HAP-1 (cell line): ENCODE results near the gene STIP1.
"Not testable (repeated sequence)": the region's sequence is repeated elsewhere in the genome, so short reads cannot be mapped to it uniquely, and the experiment has no call there.

ENCODE experiments used
- DNase-seq, 2 experiments: peaks; one replicate each; pipeline ENCODE4 v3.0.0-alpha.2; 2016 to 2020; ENCODE audit warnings: low spot score in 2 of 2
- H3K27me3 ChIP-seq: fragments of 250-450 bp; sonication (Bioruptor Pico); 2 replicates; pipeline ENCODE4 v1.5.1; 2020; ENCODE audit warnings: low read depth, mild to moderate bottlenecking, moderate library complexity
- H3K36me3 ChIP-seq: fragments of 250-450 bp; sonication (Bioruptor Pico); replicated peaks from 2 replicates; pipeline ENCODE4 v1.5.1; 2020; ENCODE audit warnings: mild to moderate bottlenecking
- H3K4me1 ChIP-seq: fragments of 250-450 bp; sonication (Bioruptor Pico); 2 replicates; pipeline ENCODE4 v1.5.1; 2020; ENCODE audit warnings: mild to moderate bottlenecking
- H3K4me3 ChIP-seq: fragments of 250-450 bp; sonication (Bioruptor Pico); 2 replicates; pipeline ENCODE4 v1.5.1; 2020; ENCODE audit warnings: mild to moderate bottlenecking, moderate library complexity
- H3K9me3 ChIP-seq: fragments of 250-450 bp; sonication (Bioruptor Pico); 2 replicates; pipeline ENCODE4 v1.5.1; 2020; ENCODE audit warnings: mild to moderate bottlenecking, moderate library complexity
- in situ Hi-C: fragments of 300-500 bp; cut with MboI; formaldehyde crosslinking; loops from 3 replicates; pipeline ENCODE4 v1.14.3; 2020; ENCODE audit warnings: low sequenced_read_pairs, inconsistent platforms, mixed read lengths

STIP1 gene

DNA sequence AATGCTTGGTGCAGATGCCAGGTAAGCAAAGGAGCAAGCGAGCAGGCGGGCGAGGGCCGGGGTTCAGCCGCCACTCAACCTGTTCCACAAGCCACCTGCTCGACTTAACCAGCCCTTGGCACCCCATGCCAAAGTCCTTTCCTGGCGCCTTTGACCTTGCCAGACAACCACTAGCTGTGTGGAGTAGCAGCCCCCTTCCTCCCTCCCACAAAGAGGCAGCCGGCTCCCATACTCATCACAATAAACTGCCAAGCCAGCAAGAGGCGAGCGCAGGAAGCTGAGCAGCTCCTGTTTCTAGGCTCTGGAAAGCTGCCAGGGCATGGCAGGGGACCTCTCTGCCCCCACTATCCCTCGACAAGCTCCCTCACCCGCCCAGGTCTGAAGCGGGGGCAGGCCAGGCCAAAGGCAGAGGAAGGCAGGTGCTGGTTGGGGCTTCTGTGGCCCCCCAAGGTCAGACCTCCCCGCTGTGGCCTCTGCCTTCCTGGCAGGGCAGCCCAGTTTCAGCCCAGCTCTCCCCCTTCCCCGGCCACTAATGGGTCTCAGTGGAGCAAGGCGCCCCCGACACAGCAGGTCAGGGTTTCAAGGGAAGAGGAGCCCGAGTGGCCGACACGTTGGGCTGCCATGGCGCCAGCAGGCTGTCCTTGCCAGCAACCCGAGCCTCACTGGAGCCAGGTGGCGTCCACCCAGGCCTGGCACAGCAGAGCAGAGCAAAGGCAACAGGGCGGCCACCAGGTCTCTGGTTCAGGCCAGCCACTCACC, 35.3 kb upstream of the STIP1 start:
- no peak overlapping the region for H3K4me3 ChIP-seq
- no peaks in the 10 kb centered on the region for H3K9me3 ChIP-seq
- no peaks in the 10 kb centered on the region for H3K27me3 ChIP-seq
- DNase-seq: no peak
- H3K36me3 ChIP-seq: peaks cover 7% of the 10 kb centered on the region
- peaks cover 8% of the 10 kb centered on the region; the same call in 1 of the 2 replicates for H3K4me1 ChIP-seq
- in situ Hi-C loops: no loop called here

DNA sequence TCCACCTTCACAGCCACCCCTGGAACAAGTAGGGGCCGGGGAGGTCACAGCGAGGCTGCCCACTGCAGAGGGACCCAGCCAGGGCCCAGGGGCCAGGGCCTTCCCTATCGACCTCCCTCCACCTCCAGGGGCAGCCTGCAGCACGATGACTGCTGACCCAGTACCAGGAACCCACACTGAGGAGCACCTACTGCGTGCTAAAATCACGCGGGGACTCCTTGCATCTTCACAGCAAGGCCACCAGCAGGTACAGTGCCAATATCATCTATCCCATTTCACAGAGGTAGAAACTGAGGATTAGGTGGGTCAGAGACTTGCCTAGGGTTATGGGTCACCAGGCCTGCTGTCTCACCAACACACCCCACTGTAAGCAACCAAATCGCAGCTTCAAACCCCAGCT, 34.6 kb upstream of the STIP1 start:
- Histone ChIP-seq H3K4me3 (no peak overlapping the region), H3K4me1 (peaks cover 8% of the 10 kb centered on the region; the same call in 1 of the 2 replicates), H3K27me3 (no peaks in the 10 kb centered on the region), H3K9me3 (no peaks in the 10 kb centered on the region), H3K36me3 (peaks cover 7% of the 10 kb centered on the region)
- in situ Hi-C loops: no loop called here
- no peak for DNase-seq

- H3K27me3 ChIP-seq: no peaks in the 10 kb centered on the region
- H3K4me3 ChIP-seq: no peak overlapping the region
- H3K4me1 ChIP-seq: peaks cover 7% of the 10 kb centered on the region; the same call in 1 of the 2 replicates
- DNase-seq: peak; percentile 21 to 80
- H3K36me3 ChIP-seq: peaks cover 7% of the 10 kb centered on the region
- in situ Hi-C loops: no loop called here
- H3K9me3 ChIP-seq: no peaks in the 10 kb centered on the region
Observed at GRCh38 chr11:64152841-64153691, 32.9 kb upstream of the STIP1 start.

GRCh38 chr11:64153812-64154211, 32.2 kb upstream of the STIP1 start:
- H3K9me3 ChIP-seq: no peaks in the 10 kb centered on the region
- peaks cover 1% of the 10 kb centered on the region; the same call in 1 of the 2 replicates for H3K4me1 ChIP-seq
- no peaks in the 10 kb centered on the region for H3K27me3 ChIP-seq
- in situ Hi-C loops: no loop called here
- no peak for DNase-seq
- peaks cover 7% of the 10 kb centered on the region for H3K36me3 ChIP-seq
- H3K4me3 ChIP-seq: no peak overlapping the region

DNA sequence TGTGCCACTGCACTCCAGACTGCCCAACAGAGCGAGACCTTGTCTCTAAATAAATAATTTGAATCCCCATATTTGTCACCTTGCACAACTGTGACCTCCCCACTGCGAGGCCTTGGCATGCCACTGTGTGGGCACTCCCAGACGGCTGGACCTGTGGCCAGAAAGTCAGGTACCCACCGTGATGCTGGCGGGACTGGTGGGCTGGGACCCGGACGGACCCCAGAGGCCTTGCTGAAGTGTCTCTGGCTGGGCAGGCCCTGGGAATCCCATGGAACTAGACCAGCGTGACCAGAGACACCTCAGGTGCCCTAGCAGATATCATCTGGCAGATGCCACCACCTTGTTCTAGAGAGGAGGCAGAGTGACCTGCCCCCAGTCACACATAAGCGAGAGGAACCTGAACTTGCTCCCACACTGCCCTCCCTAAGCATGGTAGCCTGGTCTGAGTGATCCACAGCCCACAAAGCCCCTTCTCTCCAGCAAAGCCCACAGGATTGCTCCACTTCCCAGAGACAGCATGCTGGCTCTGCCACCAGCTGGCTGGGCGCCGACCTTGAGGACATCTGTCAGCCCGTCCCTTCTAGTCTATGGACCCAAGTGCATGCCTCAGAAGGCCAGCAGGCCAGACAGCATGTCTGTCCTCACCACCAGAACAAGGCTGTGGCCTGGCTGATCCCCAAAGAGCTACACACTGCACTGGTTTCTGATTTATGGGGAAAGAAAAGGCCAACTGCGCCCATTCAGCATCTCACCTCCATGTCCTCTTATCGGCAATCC, 29.5 kb upstream of the STIP1 start:
- Histone ChIP-seq H3K36me3 (peaks cover 7% of the 10 kb centered on the region), H3K4me1 (no peaks in the 10 kb centered on the region), H3K9me3 (no peaks in the 10 kb centered on the region), H3K27me3 (no peaks in the 10 kb centered on the region), H3K4me3 (no peak overlapping the region)
- in situ Hi-C loops: no loop called here
- DNase-seq: no peak

DNA sequence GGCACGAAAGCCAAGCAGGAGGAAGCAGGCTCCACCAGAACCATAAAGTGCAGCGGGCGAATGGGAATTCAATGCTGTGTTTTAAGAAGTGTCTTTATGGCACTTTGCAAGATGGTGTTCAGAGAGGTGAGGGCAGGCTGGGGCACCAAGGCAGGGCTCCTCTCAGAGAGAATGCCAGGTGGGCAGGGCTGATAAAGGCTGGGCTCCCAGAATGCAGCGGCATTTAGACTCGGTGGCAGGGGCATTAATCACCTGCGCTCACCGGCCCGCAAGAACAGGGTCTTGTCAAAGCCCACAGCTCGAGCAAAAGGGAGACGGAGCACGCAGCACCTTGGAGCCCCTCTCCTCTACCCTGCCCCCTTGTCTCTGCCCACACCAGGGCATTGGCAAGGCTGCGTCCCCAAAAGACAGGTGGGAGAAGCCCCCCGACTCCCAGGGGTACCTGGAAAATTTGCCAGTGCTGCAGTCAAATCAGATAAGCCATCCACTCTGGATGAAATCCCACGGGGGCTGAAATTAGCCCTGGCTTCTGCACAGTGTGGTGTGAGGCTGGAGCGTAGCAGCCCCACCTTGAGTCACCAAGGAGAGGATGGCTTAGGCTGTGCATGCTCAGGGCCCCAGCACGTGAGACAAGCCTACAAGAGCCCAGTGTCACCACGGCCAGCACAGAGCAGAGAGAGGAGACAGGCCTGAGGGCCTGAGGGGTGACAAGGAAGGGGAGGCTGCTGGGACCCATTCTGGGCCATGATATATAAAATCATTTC, 28.2 kb upstream of the STIP1 start:
- Histone ChIP-seq H3K36me3 (0 out of 2 replicates have a peak, but pooled peaks cover 3% of the 10 kb centered on the region), H3K9me3 (no peaks in the 10 kb centered on the region), H3K4me3 (no peak overlapping the region), H3K4me1 (no peaks in the 10 kb centered on the region), H3K27me3 (no peaks in the 10 kb centered on the region)
- DNase-seq: no peak
- in situ Hi-C loops: no loop called here

DNA sequence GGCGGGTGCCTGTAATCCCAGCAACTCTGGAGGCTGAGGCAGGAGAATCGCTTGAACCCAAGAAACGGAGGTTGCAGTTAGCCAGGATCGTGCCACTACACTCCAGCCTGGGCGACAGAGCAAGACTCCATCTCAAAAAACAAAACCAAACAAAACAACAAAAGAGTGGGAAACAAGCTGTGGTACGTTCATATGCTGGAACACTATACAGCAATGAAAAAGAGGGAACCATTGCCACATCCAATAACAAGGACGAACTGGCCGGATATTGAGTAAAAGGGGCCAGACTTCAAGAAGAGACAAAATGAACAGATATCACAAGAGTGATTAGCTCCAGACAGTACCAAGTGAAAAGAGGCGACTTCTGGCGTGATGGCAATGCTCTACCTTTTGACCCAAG, 24.9 kb upstream of the STIP1 start:
- H3K4me1 ChIP-seq: peaks cover 11% of the 10 kb centered on the region
- H3K27me3 ChIP-seq: no peaks in the 10 kb centered on the region
- DNase-seq: no peak
- peaks cover 6% of the 10 kb centered on the region for H3K36me3 ChIP-seq
- H3K9me3 ChIP-seq: no peaks in the 10 kb centered on the region
- no peak overlapping the region for H3K4me3 ChIP-seq
- in situ Hi-C loops: no loop called here

DNA sequence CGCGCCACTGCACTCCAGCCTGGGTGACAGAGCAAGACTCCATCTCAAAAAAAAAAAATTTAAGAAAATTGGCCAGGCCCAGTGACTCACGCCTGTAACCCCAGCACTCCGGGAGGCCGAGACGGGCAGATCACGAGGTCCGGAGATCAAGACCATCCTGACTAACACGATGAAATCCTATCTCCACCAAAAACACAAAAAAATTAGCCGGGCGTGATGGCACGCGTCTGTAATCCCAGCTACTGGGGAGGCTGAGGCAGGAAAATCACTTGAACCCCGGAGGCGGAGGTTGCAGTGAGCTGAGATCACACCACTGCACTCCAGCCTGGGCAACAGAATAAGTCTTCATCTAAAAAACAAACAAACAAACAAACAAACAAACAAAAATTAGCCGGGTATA, 23.2 kb upstream of the STIP1 start:
- in situ Hi-C loops, DNase-seq, H3K4me3 ChIP-seq, H3K27me3 ChIP-seq, H3K9me3 ChIP-seq, H3K36me3 ChIP-seq: not testable (repeated sequence)
- H3K4me1 ChIP-seq: peaks cover 15% of the 10 kb centered on the region

DNA sequence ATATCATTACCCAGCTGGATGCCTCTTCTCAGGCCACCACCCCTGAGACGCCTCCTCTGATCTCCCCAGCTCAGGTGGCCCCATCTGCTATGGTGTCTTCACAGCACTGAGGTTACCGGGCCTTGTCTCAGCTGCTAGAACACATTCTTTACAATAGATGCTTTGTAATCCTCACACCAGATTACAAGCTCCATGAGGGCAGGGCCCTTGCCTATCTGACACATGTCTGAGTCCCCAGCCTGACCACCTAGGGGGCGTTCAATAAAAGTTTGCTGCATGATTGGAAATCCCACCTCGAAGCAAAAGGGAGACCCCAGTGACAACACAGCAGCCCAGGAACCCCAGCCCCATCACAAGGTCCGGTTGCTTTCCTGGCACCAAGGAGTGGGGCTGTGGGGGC, 22.0 kb upstream of the STIP1 start:
- DNase-seq: no peak
- Histone ChIP-seq H3K9me3 (no peaks in the 10 kb centered on the region), H3K4me3 (no peak overlapping the region), H3K4me1 (peaks cover 15% of the 10 kb centered on the region), H3K27me3 (no peaks in the 10 kb centered on the region), H3K36me3 (peaks cover 6% of the 10 kb centered on the region)
- in situ Hi-C loops: no loop called here

GRCh38 chr11:64164392-64165312, 21.3 kb upstream of the STIP1 start:
- Histone ChIP-seq H3K9me3 (no peaks in the 10 kb centered on the region), H3K4me3 (peak overlapping the region; percentile 52), H3K36me3 (peaks cover 6% of the 10 kb centered on the region), H3K27me3 (no peaks in the 10 kb centered on the region), H3K4me1 (peaks cover 15% of the 10 kb centered on the region)
- DNase-seq: peak; percentile 34 to 68
- in situ Hi-C loops: no loop called here

- H3K9me3 ChIP-seq: no peaks in the 10 kb centered on the region
- peak overlapping the region; percentile 52 for H3K4me3 ChIP-seq
- in situ Hi-C loops: no loop called here
- peaks cover 15% of the 10 kb centered on the region for H3K4me1 ChIP-seq
- peak in 1 of 2 experiments; percentile 61 for DNase-seq
- H3K36me3 ChIP-seq: peaks cover 6% of the 10 kb centered on the region
- no peaks in the 10 kb centered on the region for H3K27me3 ChIP-seq
Observed at GRCh38 chr11:64165481-64165841, 20.5 kb upstream of the STIP1 start.

DNA sequence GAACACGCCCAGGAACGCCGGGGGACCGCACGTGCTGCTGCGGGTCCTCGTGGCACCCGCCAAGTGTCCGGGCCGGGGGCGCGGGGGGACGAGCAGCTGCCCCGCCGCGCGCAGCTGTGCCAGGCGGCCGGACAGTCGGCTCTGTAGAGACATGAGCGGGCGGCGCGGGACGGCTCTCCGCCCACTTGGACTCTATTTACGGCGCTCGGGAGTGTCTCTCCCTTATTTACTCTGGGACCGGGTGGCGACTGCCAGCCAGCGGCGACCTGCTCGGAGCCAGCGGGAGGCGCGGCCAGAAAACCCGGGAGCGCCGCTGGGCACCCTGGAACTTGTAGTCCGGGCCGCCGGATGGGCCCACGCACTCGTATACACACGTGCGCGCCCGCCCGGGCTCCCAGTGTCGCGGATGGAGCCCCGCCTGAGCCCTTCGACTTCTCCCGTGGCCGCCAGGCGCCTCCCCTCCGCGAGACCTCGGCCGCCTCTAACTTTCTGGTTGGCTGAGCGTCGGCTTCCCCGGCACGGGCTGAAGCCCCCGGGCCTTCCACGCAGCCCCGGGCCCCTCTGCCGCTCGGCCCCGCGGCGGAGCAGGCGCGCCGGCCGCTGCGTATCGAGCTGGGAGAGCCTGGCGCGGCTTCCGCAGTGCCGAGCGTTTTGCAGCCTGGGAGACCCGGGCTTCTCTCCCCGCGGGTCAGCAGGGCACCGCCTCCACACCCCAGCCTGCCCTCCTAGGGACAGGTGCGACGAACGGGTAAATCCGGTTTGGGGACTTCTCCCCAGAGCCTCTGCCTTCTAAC, 19.9 kb upstream of the STIP1 start, which contains the start of gene MACROD1:
Gene MACROD1, minus strand, starts transcription at position 272 of the 794 bp plus-strand sequence. Its CDS starts 119 bp downstream, at position 153.
- peaks cover 15% of the 10 kb centered on the region for H3K4me1 ChIP-seq
- in situ Hi-C loops: no loop called here
- H3K4me3 ChIP-seq: peak within 1 kb of the TSS; percentile 52
- no peaks in the 10 kb centered on the region for H3K9me3 ChIP-seq
- H3K36me3 ChIP-seq: peaks cover 6% of the 10 kb centered on the region
- no peaks in the 10 kb centered on the region for H3K27me3 ChIP-seq
- DNase-seq: peak; percentile 86 to 91
